Esophagus muscularis mucosa (tissue), 4 donors: ENCODE results near the gene KHDC1L.

ENCODE experiments used
- EP300 ChIP-seq: sonication (generic); formaldehyde crosslinking; IDR thresholded peaks from one replicate; pipeline ENCODE4 v1.6.1; 2017; ENCODE audit warnings: antibody characterized with exemption
- POLR2A ChIP-seq: fragments of 450-650 bp; IDR thresholded peaks from one replicate; pipeline ENCODE4 v1.6.1; 2017; ENCODE audit warnings: antibody characterized with exemption, moderate library complexity, mild to moderate bottlenecking, low read depth
- POLR2AphosphoS5 ChIP-seq, 2 donors: sonication (generic); formaldehyde crosslinking; IDR thresholded peaks; one replicate each; pipeline ENCODE4 v1.6.1; 2017; ENCODE audit warnings: antibody characterized with exemption in 2 of 2
- TF ChIP-seq, protein P1 (sequence below), 3 experiments: fragments of 200-600 bp in 2 of 3; fragments of 450-650 bp in 1 of 3; sonication (generic) in 2 of 3; IDR thresholded peaks; one replicate each; pipeline ENCODE4 v1.5.1; 2017 to 2019; ENCODE audit warnings: antibody characterized with exemption in 3 of 3, mild to moderate bottlenecking in 2 of 3, moderate library complexity in 1 of 3

DNA sequence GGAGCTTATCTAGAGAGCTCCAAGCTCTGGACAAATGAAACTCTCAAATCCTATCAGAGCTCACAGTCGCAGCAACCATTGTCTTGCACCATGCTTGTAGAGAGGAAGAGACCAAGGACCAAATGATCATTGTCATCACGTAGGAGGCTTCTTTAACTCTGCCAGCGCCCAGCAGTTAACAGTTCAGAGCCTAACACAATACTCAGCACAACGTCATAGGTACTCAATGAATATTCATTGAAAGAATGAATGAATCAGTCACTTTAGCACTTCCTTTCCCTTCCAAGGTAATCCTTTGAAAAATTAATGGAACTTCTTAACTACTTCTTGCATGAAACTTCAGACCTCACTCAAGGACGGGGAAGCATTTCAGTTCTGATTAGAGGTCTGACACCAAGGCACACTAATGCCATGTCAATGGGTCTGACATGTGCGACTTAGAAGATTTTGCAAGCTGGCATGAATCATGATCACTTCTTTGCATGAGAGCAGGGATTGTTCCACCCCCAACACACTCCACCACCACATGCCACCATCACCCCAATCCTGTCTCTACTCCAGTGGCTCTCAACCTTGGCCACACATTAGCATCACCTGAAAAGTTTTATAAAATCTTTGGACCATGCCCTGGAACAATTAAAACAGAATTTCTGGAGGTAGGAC, 45.1 kb downstream of the KHDC1L start:
- TF ChIP-seq POLR2AphosphoS5 (IDR thresholded peaks at IDR 0.05) = no peak
- TF ChIP-seq, protein P1, sequence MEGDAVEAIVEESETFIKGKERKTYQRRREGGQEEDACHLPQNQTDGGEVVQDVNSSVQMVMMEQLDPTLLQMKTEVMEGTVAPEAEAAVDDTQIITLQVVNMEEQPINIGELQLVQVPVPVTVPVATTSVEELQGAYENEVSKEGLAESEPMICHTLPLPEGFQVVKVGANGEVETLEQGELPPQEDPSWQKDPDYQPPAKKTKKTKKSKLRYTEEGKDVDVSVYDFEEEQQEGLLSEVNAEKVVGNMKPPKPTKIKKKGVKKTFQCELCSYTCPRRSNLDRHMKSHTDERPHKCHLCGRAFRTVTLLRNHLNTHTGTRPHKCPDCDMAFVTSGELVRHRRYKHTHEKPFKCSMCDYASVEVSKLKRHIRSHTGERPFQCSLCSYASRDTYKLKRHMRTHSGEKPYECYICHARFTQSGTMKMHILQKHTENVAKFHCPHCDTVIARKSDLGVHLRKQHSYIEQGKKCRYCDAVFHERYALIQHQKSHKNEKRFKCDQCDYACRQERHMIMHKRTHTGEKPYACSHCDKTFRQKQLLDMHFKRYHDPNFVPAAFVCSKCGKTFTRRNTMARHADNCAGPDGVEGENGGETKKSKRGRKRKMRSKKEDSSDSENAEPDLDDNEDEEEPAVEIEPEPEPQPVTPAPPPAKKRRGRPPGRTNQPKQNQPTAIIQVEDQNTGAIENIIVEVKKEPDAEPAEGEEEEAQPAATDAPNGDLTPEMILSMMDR (IDR thresholded peaks at IDR 0.05) = no peak
- no peak for TF ChIP-seq EP300
- TF ChIP-seq POLR2A = no peak
